Lung (tissue), 12 donors: ENCODE data around the gene NFKBIE. TPM values are rescaled to one million over a fixed set of nuclear protein-coding genes. Genes with fewer than 3 reads are reported as not detected.

ENCODE experiments used
- ATAC-seq: fragments of 200-7000 bp; cut with Tn5 transposase; one replicate; pipeline ENCODE4 v1.9.1; 2020; ENCODE audit warnings: moderate number of reproducible peaks; ENCODE audit not compliant: insufficient read depth, low FRiP score
- DNase-seq, 3 donors: peaks; one replicate each; pipeline ENCODE4 v3.0.0-alpha.2; 2013 to 2017
- H3K27ac ChIP-seq, 2 donors: one replicate each; pipeline ENCODE4 v1.5.1; 2013; ENCODE audit warnings: mild to moderate bottlenecking in 2 of 2, moderate library complexity in 2 of 2, control low read depth in 1 of 2, inconsistent platforms in 1 of 2, low read depth in 1 of 2, low read length in 1 of 2
- H3K27me3 ChIP-seq, 3 donors: one replicate each; pipeline ENCODE4 v1.5.1; 2013; ENCODE audit warnings: low read length in 2 of 3; ENCODE audit not compliant: control insufficient read depth in 3 of 3, insufficient read depth in 3 of 3
- H3K36me3 ChIP-seq, 4 donors: one replicate each; pipeline ENCODE4 v1.5.1; 2013; ENCODE audit warnings: low read length in 4 of 4, mild to moderate bottlenecking in 1 of 4, moderate library complexity in 1 of 4; ENCODE audit not compliant: control insufficient read depth in 4 of 4, insufficient read depth in 4 of 4
- H3K4me1 ChIP-seq, 5 donors: one replicate each; pipeline ENCODE4 v1.5.1; 2013; ENCODE audit warnings: low read length in 5 of 5, mild to moderate bottlenecking in 2 of 5, moderate library complexity in 1 of 5; ENCODE audit not compliant: control insufficient read depth in 5 of 5, insufficient read depth in 5 of 5
- H3K4me3 ChIP-seq: one replicate; pipeline ENCODE4 v1.5.1; 2013; ENCODE audit warnings: mild to moderate bottlenecking, control low read depth, moderate library complexity
- H3K9ac ChIP-seq, 2 donors: one replicate each; pipeline ENCODE4 v1.5.1; 2013; ENCODE audit warnings: low read length in 2 of 2, control low read depth in 1 of 2; ENCODE audit not compliant: insufficient read depth in 1 of 2
- H3K9me3 ChIP-seq, 4 donors: one replicate each; pipeline ENCODE4 v1.5.1; 2013; ENCODE audit warnings: low read length in 3 of 4, mild to moderate bottlenecking in 1 of 4, moderate library complexity in 1 of 4; ENCODE audit not compliant: control insufficient read depth in 4 of 4, insufficient read depth in 3 of 4
- WGBS, 2 donors: extraction: QIAGEN DNeasy Blood & Tissue Kit; methylation state at CpG; one replicate each; pipeline ENCODE4 v1.1.7; 2013; 5-methylcytosine and 5-hydroxymethylcytosine counted together
- polyA plus RNA-seq, 2 donors: library from polyadenylated mRNA; stranded (reverse); fragments of 200-250 nt; gene quantifications; one replicate each; pipeline ENCODE4 v1.2.1, GENCODE V29; 2013
- total RNA-seq, 2 donors: library from RNA; depleted of rRNA in 1 of 2; stranded (reverse); fragments of >200 nt in 1 of 2; gene quantifications; one replicate each; pipeline ENCODE4 v1.2.1, GENCODE V29; 2014 to 2021
- TF ChIP-seq, protein P1 (sequence below): IDR thresholded peaks from 2 replicates; pipeline ENCODE4 v1.5.1; 2012; ENCODE audit warnings: mild to moderate bottlenecking; ENCODE audit errors: control extremely low read depth, extremely low read depth
- donor health status: control.
- donor health status: control.
- donor health status: Bipolar disorder and iron deficiency.
- donor health status: healthy.
- donor health status: DM: yes; HTN: yes; CAD: no.

NFKBIE gene
- total and polyA plus RNA-seq, 4 donors: 13.1 to 40.6 (median 20.4) TPM

DNA sequence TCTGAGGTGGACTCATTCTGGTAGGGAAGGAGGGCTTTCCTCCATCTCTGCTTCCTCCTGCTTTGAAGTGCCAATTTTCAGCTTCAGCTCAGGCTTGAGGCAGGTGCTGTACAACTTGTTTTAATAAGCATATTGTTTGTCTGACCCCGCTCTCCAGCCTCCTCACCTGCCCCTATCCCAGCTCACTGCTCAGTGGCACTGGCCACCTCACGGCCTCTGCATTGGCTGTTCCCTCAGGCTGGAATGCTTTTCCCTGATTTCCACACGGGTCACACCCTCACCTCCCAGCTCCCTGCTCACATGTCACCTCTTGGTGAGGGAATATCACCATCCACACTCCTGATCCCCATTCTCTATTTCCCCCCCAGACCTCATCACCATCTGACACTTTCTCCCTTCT lies 33.5 kb upstream of the NFKBIE start:
- Histone ChIP-seq H3K27me3 (peaks cover 0 to 35% (median 23%) of the 10 kb centered on the region in 3 donors), H3K4me3 (no peak overlapping the region)
- no peak for DNase-seq

DNA sequence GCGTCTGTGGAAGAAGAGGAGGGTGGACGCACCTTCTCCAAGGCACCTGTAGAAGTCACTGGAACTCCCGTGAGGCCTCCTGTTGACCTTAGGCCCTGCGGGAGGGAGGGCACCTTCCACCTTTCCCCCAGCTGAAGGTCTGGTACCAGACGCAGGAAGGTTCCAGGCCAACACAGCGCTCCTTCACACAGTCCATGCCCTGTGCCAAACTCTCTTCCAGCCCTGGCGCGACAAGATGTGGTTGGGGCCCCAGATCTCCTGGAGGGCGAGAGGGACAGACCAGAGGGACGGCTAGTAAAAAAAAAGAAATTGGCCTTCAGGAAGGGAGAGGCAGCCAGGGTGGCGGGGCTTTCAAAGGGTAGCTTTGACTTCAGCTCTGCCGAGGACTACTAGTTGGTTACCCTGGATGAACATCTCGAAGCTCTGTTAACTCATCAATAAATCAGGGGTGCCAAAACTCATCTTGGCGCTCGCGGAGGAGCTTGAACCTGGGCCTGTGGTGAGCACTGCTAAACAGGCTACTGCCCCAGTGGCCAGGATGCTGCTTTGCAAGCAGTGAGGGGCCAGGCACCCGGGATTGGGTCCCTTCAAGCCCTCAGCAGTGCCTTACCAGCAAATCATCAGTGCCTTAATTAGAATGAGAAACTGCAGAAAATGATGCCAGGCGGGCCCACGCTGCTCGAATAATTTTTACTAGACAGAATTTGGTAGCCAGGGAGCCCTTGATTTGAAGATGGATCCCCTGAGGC lies 32.9 kb upstream of the NFKBIE start:
- TF ChIP-seq, protein P1, sequence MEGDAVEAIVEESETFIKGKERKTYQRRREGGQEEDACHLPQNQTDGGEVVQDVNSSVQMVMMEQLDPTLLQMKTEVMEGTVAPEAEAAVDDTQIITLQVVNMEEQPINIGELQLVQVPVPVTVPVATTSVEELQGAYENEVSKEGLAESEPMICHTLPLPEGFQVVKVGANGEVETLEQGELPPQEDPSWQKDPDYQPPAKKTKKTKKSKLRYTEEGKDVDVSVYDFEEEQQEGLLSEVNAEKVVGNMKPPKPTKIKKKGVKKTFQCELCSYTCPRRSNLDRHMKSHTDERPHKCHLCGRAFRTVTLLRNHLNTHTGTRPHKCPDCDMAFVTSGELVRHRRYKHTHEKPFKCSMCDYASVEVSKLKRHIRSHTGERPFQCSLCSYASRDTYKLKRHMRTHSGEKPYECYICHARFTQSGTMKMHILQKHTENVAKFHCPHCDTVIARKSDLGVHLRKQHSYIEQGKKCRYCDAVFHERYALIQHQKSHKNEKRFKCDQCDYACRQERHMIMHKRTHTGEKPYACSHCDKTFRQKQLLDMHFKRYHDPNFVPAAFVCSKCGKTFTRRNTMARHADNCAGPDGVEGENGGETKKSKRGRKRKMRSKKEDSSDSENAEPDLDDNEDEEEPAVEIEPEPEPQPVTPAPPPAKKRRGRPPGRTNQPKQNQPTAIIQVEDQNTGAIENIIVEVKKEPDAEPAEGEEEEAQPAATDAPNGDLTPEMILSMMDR: no peak
- WGBS, 2 donors: 44 to 48% methylated on average over 20 of the region's 20 CpGs
- ATAC-seq (no peak), DNase-seq (no peak)
- Histone ChIP-seq H3K27me3 (peaks cover 0 to 35% (median 23%) of the 10 kb centered on the region in 3 donors), H3K27ac (no peak overlapping the region), H3K4me3 (no peak overlapping the region), H3K4me1 (peaks cover 0 to 12% (median 0%) of the 10 kb centered on the region in 5 donors), H3K36me3 (peaks cover 0 to 31% (median 19%) of the 10 kb centered on the region in 4 donors), H3K9ac (no peak overlapping the region), H3K9me3 (peaks cover 0 to 2% (median 0%) of the 10 kb centered on the region in 4 donors)

More for the DNA sequence above, 33.5 kb upstream of the NFKBIE start:
- peaks cover 0 to 12% (median 0%) of the 10 kb centered on the region in 5 donors for H3K4me1 ChIP-seq
- no peak overlapping the region for H3K27ac ChIP-seq
- H3K36me3 ChIP-seq: peaks cover 0 to 38% (median 25%) of the 10 kb centered on the region in 4 donors
- 87 to 94% methylated on average over 3 of the region's 3 CpGs for WGBS, 2 donors
- no peak for ATAC-seq
- peaks cover 0 to 2% (median 0%) of the 10 kb centered on the region in 4 donors for H3K9me3 ChIP-seq
- TF ChIP-seq, protein P1: no peak
- no peak overlapping the region for H3K9ac ChIP-seq

DNA sequence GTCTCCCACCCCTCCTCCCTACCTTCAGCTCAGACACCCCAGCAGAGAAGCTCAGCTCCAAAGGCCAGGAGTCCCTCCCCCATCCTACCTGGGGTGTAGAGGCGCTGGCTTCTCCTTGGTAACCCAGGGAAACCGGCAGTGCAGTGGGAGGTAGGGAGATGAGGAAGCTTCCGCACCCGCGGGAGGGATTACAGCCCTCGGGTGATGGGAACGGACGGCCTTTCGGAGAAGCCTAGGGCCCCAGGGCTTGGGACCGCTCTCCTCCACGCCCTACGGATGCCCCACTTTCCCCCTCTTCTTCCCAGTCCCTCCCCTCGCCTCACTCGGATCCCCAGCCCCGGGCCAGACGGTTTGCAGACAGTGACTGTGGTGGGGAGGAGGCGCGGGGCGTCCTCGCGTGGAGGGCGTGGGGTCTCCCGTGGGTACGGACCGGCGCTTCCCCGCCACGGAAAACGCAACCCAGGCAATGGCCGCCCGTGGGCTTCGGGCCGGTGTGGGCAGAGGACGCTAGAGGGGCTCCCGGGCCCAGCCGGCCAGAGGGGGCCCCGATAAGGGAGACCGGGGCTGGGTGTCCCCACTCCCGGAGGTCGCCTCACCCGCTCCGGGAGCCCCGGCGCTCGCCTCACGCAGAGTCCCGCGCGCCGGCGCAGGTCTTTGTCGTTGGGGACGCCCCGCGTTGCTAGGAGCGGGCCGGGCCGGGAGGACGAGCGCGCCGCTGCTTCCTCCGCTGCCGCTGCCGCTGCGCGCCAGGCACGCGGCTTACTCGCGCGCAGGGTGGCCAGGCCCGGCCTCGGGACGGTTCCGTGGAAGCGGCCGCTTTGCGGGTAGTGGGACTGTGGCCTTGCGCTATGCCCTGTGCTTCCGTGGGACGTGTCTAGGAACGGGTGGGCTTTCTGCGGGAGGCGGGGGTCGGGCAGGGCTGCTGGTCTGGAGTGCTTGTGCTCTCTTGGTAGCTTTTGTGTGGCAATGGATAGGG lies 32.0 kb upstream of the NFKBIE start:
- Histone ChIP-seq H3K4me3 (no peak overlapping the region), H3K36me3 (peaks cover 0 to 22% (median 13%) of the 10 kb centered on the region in 4 donors), H3K4me1 (peaks cover 0 to 12% (median 0%) of the 10 kb centered on the region in 5 donors), H3K27me3 (peaks cover 0 to 35% (median 23%) of the 10 kb centered on the region in 3 donors), H3K9me3 (peaks cover 0 to 2% (median 0%) of the 10 kb centered on the region in 4 donors), H3K27ac (no peak overlapping the region), H3K9ac (no peak overlapping the region)
- TF ChIP-seq, protein P1: no peak
- DNase-seq (peak; percentile 53 to 58 (median 54)), ATAC-seq (no peak)
- 0 to 1% methylated on average over 64 to 86 of the region's 86 CpGs for WGBS, 2 donors
